HepG2 (cell line): ENCODE data around the gene LRRC73. TPM values are rescaled to one million over a fixed set of nuclear protein-coding genes. Genes with fewer than 3 reads are reported as not detected.

Experiments used
- GFI1 ChIP-seq: sonication (generic); formaldehyde crosslinking; IDR thresholded peaks from 2 replicates; pipeline ENCODE4 v1.5.0; 2020; ENCODE audit warnings: missing genetic modification reagents, mild to moderate bottlenecking, borderline replicate concordance
- MED13 ChIP-seq: sonication (generic); formaldehyde crosslinking; IDR thresholded peaks from 2 replicates; pipeline ENCODE4 v1.5.0; 2020; ENCODE audit warnings: missing genetic modification reagents
- SMAD3 ChIP-seq: sonication (generic); formaldehyde crosslinking; IDR thresholded peaks from 2 replicates; pipeline ENCODE4 v1.4.0; 2020; ENCODE audit warnings: missing genetic modification reagents
- SNAPC4 ChIP-seq: sonication (generic); formaldehyde crosslinking; IDR thresholded peaks from 2 replicates; pipeline ENCODE4 v1.4.0; 2020; ENCODE audit warnings: mild to moderate bottlenecking, missing genetic modification reagents
- SOX13 ChIP-seq, 3 experiments: fragments of 450-650 bp in 1 of 3; sonication (generic) in 1 of 3; formaldehyde crosslinking in 1 of 3; IDR thresholded peaks in 2 of 3; conservative IDR thresholded peaks in 1 of 3; 2 replicates each; pipeline versions ENCODE4 v1.5.0 to v1.6.1; 2016 to 2020; ENCODE audit warnings: antibody characterized with exemption in 1 of 3, mild to moderate bottlenecking in 1 of 3, missing compliant biosample characterization in 1 of 3, missing genetic modification reagents in 1 of 3, moderate library complexity in 1 of 3
- SP2 ChIP-seq: sonication (generic); formaldehyde crosslinking; IDR thresholded peaks from 2 replicates; pipeline ENCODE4 v1.5.1; 2020; ENCODE audit warnings: mild to moderate bottlenecking, missing genetic modification reagents
- WIZ ChIP-seq: sonication (generic); formaldehyde crosslinking; IDR thresholded peaks from 2 replicates; pipeline ENCODE4 v1.5.1; 2020; ENCODE audit warnings: mild to moderate bottlenecking, missing genetic modification reagents
- ZBTB21 ChIP-seq: sonication (generic); formaldehyde crosslinking; IDR thresholded peaks from 2 replicates; pipeline ENCODE4 v1.4.0; 2020; ENCODE audit warnings: missing genetic modification reagents
- ZNF230 ChIP-seq: sonication (generic); formaldehyde crosslinking; IDR thresholded peaks from 2 replicates; pipeline ENCODE4 v1.4.0; 2020; ENCODE audit warnings: mild to moderate bottlenecking, missing genetic modification reagents
- ZNF800 ChIP-seq: sonication (generic); formaldehyde crosslinking; IDR thresholded peaks from 2 replicates; pipeline ENCODE4 v1.4.0; 2020; ENCODE audit warnings: missing genetic modification reagents
- polyA plus RNA-seq, 8 experiments: library from polyadenylated mRNA; depleted of rRNA in 3 of 8; stranded (reverse) in 7 of 8; unstranded in 1 of 8; fragments of >200 nt; fragmentation: Illumina TruSeq in 4 of 8; extraction: Trizol in 4 of 8; gene quantifications; 2 replicates each; pipeline versions ENCODE4 v1.2.1 to v1.2.3, GENCODE V29; 2011 to 2016; ENCODE audit warnings: low read depth in 4 of 8, missing spikeins in 1 of 8, mixed read lengths in 1 of 8; ENCODE audit not compliant: insufficient read depth in 1 of 8
- total RNA-seq, 5 experiments: library from RNA; depleted of rRNA; stranded (reverse); fragments of >200 nt; fragmentation: Illumina TruSeq; extraction: Trizol; gene quantifications; 2 replicates each; pipeline ENCODE4 v1.2.3, GENCODE V29; 2016; ENCODE audit warnings: low read depth in 1 of 5
- TF ChIP-seq, protein P1 (sequence below): sonication (generic); formaldehyde crosslinking; IDR thresholded peaks from 2 replicates; pipeline ENCODE4 v1.5.1; 2020; ENCODE audit warnings: missing genetic modification reagents, mild to moderate bottlenecking, borderline replicate concordance
- TF ChIP-seq, protein P2 (sequence below): sonication (generic); formaldehyde crosslinking; IDR thresholded peaks from 2 replicates; pipeline ENCODE4 v1.4.0; 2020; ENCODE audit warnings: low read depth, missing genetic modification reagents
- TF ChIP-seq, protein P3 (sequence below): sonication (generic); formaldehyde crosslinking; IDR thresholded peaks from 2 replicates; pipeline ENCODE4 v1.4.0; 2020; ENCODE audit warnings: missing genetic modification reagents, mild to moderate bottlenecking, borderline replicate concordance

The LRRC73 gene
- total and polyA plus RNA-seq, 2 of the 13 experiments (the other 11 are each of a cell fraction or from before 2014, with no cell fraction given): 0.11 to 0.12 TPM

DNA sequence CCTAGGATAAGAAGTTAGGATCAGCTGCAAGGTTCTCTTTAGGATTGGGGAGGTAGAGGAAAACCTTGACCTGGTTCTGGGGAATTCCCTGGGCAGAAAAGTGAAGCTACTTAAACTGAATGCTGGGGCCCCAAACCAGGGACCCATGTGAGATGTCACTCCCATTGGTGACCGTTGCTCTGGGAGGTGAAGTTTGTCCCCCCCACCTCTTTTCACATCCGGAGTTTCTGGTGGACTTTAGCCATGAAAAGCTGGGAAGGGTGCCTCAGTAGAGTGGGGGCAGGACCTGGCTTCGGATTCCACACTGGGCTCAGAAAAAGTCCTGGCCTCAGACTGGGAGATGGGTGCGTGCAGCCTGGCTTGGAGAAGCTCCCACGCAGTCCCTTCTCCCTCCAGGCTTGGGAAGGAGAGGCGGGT is 19.6 kb downstream of the LRRC73 start (continued):
- TF ChIP-seq, protein P1, sequence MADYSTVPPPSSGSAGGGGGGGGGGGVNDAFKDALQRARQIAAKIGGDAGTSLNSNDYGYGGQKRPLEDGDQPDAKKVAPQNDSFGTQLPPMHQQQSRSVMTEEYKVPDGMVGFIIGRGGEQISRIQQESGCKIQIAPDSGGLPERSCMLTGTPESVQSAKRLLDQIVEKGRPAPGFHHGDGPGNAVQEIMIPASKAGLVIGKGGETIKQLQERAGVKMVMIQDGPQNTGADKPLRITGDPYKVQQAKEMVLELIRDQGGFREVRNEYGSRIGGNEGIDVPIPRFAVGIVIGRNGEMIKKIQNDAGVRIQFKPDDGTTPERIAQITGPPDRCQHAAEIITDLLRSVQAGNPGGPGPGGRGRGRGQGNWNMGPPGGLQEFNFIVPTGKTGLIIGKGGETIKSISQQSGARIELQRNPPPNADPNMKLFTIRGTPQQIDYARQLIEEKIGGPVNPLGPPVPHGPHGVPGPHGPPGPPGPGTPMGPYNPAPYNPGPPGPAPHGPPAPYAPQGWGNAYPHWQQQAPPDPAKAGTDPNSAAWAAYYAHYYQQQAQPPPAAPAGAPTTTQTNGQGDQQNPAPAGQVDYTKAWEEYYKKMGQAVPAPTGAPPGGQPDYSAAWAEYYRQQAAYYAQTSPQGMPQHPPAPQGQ (CRISPR knock-in tag): no peak
- TF ChIP-seq SMAD3 (CRISPR knock-in tag) (no peak), SNAPC4 (CRISPR knock-in tag) (no peak), SP2 (0 out of 2 replicates have a peak, but pooled peaks have one; percentile 15), MED13 (no peak), ZNF230 (CRISPR knock-in tag) (0 out of 2 replicates have a peak, but pooled peaks have one; percentile 77), GFI1 (CRISPR knock-in tag) (no peak), ZNF800 (CRISPR knock-in tag) (no peak), ZBTB21 (no peak), SOX13 (IDR thresholded peaks at IDR 0.05) (peak; percentile 56; the same call in 1 of the 2 replicates), SOX13 (CRISPR knock-in tag; conservative IDR thresholded peaks at IDR 0.05 in 1 of 2, IDR thresholded peaks at IDR 0.05 in 1 of 2) (peak in 1 of 2 experiments; percentile 66; a peak in 1 of 4 replicates), WIZ (CRISPR knock-in tag) (no peak)
- TF ChIP-seq, protein P2, sequence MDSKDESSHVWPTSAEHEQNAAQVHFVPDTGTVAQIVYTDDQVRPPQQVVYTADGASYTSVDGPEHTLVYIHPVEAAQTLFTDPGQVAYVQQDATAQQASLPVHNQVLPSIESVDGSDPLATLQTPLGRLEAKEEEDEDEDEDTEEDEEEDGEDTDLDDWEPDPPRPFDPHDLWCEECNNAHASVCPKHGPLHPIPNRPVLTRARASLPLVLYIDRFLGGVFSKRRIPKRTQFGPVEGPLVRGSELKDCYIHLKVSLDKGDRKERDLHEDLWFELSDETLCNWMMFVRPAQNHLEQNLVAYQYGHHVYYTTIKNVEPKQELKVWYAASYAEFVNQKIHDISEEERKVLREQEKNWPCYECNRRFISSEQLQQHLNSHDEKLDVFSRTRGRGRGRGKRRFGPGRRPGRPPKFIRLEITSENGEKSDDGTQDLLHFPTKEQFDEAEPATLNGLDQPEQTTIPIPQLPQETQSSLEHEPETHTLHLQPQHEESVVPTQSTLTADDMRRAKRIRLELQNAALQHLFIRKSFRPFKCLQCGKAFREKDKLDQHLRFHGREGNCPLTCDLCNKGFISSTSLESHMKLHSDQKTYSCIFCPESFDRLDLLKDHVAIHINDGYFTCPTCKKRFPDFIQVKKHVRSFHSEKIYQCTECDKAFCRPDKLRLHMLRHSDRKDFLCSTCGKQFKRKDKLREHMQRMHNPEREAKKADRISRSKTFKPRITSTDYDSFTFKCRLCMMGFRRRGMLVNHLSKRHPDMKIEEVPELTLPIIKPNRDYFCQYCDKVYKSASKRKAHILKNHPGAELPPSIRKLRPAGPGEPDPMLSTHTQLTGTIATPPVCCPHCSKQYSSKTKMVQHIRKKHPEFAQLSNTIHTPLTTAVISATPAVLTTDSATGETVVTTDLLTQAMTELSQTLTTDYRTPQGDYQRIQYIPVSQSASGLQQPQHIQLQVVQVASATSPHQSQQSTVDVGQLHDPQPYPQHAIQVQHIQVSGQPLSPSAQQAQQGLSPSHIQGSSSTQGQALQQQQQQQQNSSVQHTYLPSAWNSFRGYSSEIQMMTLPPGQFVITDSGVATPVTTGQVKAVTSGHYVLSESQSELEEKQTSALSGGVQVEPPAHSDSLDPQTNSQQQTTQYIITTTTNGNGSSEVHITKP: no peak
- TF ChIP-seq, protein P3, sequence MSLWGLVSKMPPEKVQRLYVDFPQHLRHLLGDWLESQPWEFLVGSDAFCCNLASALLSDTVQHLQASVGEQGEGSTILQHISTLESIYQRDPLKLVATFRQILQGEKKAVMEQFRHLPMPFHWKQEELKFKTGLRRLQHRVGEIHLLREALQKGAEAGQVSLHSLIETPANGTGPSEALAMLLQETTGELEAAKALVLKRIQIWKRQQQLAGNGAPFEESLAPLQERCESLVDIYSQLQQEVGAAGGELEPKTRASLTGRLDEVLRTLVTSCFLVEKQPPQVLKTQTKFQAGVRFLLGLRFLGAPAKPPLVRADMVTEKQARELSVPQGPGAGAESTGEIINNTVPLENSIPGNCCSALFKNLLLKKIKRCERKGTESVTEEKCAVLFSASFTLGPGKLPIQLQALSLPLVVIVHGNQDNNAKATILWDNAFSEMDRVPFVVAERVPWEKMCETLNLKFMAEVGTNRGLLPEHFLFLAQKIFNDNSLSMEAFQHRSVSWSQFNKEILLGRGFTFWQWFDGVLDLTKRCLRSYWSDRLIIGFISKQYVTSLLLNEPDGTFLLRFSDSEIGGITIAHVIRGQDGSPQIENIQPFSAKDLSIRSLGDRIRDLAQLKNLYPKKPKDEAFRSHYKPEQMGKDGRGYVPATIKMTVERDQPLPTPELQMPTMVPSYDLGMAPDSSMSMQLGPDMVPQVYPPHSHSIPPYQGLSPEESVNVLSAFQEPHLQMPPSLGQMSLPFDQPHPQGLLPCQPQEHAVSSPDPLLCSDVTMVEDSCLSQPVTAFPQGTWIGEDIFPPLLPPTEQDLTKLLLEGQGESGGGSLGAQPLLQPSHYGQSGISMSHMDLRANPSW (CRISPR knock-in tag): no peak
